ENCODE results near the gene ZBTB39.
"Not testable (repeated sequence)": the region's sequence is repeated elsewhere in the genome, so short reads cannot be mapped to it uniquely, and the experiment has no call there.

Gene ZBTB39

GRCh38 chr12:57031138-57031725, 24.9 kb upstream of the ZBTB39 start:
- DNase-seq (ENCODE audit: low read depth in 2 of 2), result no peak

- DNase-seq (ENCODE audit: low read depth in 2 of 2), result no peak
Measured at GRCh38 chr12:57029457-57029856, 23.1 kb upstream of the ZBTB39 start.

- no peak for DNase-seq (ENCODE audit: low read depth in 2 of 2)
Measured at GRCh38 chr12:57027805-57028153, 21.4 kb upstream of the ZBTB39 start.

GRCh38 chr12:57027011-57027804, 20.9 kb upstream of the ZBTB39 start:
- DNase-seq (ENCODE audit: low read depth in 2 of 2), result no peak

GRCh38 chr12:57025196-57025595, 18.9 kb upstream of the ZBTB39 start:
- no peak for DNase-seq (ENCODE audit: low read depth in 2 of 2)

- DNase-seq (ENCODE audit: low read depth in 2 of 2), result not testable (repeated sequence)
Measured at GRCh38 chr12:57022324-57022723, 16.0 kb upstream of the ZBTB39 start.

- DNase-seq (ENCODE audit: low read depth in 2 of 2), result no peak
Measured at GRCh38 chr12:57019983-57020719, 13.8 kb upstream of the ZBTB39 start.

- no peak for DNase-seq (ENCODE audit: low read depth in 2 of 2)
Measured at GRCh38 chr12:57018906-57019305, 12.6 kb upstream of the ZBTB39 start.

GRCh38 chr12:57018353-57018752, 12.0 kb upstream of the ZBTB39 start:
- DNase-seq (ENCODE audit: low read depth in 2 of 2), result not testable (repeated sequence)

- no peak for DNase-seq (ENCODE audit: low read depth in 2 of 2)
Measured at GRCh38 chr12:57016348-57016747, 10.0 kb upstream of the ZBTB39 start, which contains the start of gene TAC3. TSS of gene TAC3 (minus strand) at chr12:57016529. CDS start at chr12:57015797, 732 bp downstream.

- no peak for DNase-seq (ENCODE audit: low read depth in 2 of 2)
Measured at GRCh38 chr12:57012600-57013465, 6.5 kb upstream of the ZBTB39 start.

- DNase-seq (ENCODE audit: low read depth in 2 of 2), result no peak
Measured at GRCh38 chr12:57011438-57012424, 5.4 kb upstream of the ZBTB39 start.

- no peak for DNase-seq (ENCODE audit: low read depth in 2 of 2)
Measured at GRCh38 chr12:57010627-57011247, 4.4 kb upstream of the ZBTB39 start.

- no peak for DNase-seq (ENCODE audit: low read depth in 2 of 2)
Measured at GRCh38 chr12:57009949-57010626, 3.7 kb upstream of the ZBTB39 start.

GRCh38 chr12:57008178-57008577, 1.8 kb upstream of the ZBTB39 start:
- no peak for DNase-seq (ENCODE audit: low read depth in 2 of 2)

GRCh38 chr12:57006809-57007475, 596 bp upstream of the ZBTB39 start:
- no peak for DNase-seq (ENCODE audit: low read depth in 2 of 2)

- no peak for DNase-seq (ENCODE audit: low read depth in 2 of 2)
Measured at GRCh38 chr12:57004651-57005050, 1.7 kb downstream of the ZBTB39 start.

- DNase-seq (ENCODE audit: low read depth in 2 of 2), result no peak
Measured at GRCh38 chr12:57003395-57003794, 3.0 kb downstream of the ZBTB39 start.

GRCh38 chr12:57001448-57001906, 4.9 kb downstream of the ZBTB39 start:
- DNase-seq (ENCODE audit: low read depth in 2 of 2), result peak; percentile 49 to 71
